Gastrocnemius medialis (tissue), 4 donors: ENCODE results near the gene OR4D1. TPM values are rescaled to one million over a fixed set of nuclear protein-coding genes. Genes with fewer than 3 reads are reported as not detected.

ENCODE experiments used
- ATAC-seq, 2 donors: fragments of 150-250 bp; one replicate each; pipeline ENCODE4 v1.9.1; 2016
- DNase-seq, 2 donors: peaks; one replicate each; pipeline ENCODE4 v3.0.0-alpha.2; 2019
- H3K27ac ChIP-seq, 4 donors: fragments of 200-600 bp; sonication (generic); 1 replicate in 1 of 4; 2 replicates in 3 of 4; pipeline ENCODE4 v1.5.1; 2016 to 2018; ENCODE audit warnings: mild to moderate bottlenecking in 2 of 4, moderate library complexity in 1 of 4
- H3K27me3 ChIP-seq, 3 donors: fragments of 200-600 bp; sonication (generic) in 2 of 3; 1 replicate in 1 of 3; 2 replicates in 2 of 3; pipeline versions ENCODE4 v1.5.1 to v1.6.0; 2016 to 2019; ENCODE audit warnings: mild to moderate bottlenecking in 1 of 3, moderate library complexity in 1 of 3
- H3K36me3 ChIP-seq, 2 donors: fragments of 200-600 bp; sonication (generic) in 1 of 2; one replicate each; pipeline ENCODE4 v1.5.1; 2017 to 2018
- H3K4me1 ChIP-seq, 2 donors: fragments of 200-600 bp; sonication (generic) in 1 of 2; one replicate each; pipeline ENCODE4 v1.5.1; 2016 to 2017; ENCODE audit warnings: mild to moderate bottlenecking in 2 of 2
- H3K4me3 ChIP-seq, 4 donors: fragments of 200-600 bp; sonication (generic) in 3 of 4; 1 replicate in 1 of 4; 2 replicates in 3 of 4; pipeline ENCODE4 v1.5.1; 2016 to 2019; ENCODE audit warnings: mild to moderate bottlenecking in 2 of 4
- H3K9me3 ChIP-seq, 3 donors: fragments of 200-600 bp; sonication (generic) in 2 of 3; 1 replicate in 1 of 3; 2 replicates in 2 of 3; pipeline ENCODE4 v1.5.1; 2016 to 2019
- CTCF ChIP-seq, 5 experiments: fragments of 450-650 bp in 3 of 5; fragments of 200-600 bp in 2 of 5; sonication (generic) in 2 of 5; IDR thresholded peaks in 4 of 5; conservative IDR thresholded peaks in 1 of 5; 1 replicate in 4 of 5; 2 replicates in 1 of 5; pipeline ENCODE4 v1.5.1; 2016 to 2019; ENCODE audit warnings: antibody characterized with exemption in 5 of 5, mild to moderate bottlenecking in 3 of 5, moderate library complexity in 3 of 5
- POLR2A ChIP-seq, 2 donors: fragments of 450-650 bp; IDR thresholded peaks; one replicate each; pipeline ENCODE4 v1.6.1; 2017; ENCODE audit warnings: antibody characterized with exemption in 2 of 2, mild to moderate bottlenecking in 2 of 2, moderate library complexity in 2 of 2
- in situ Hi-C, 4 donors: fragments of 200-750 bp; cut with MboI; loops; one replicate each; pipeline versions ENCODE4 v1.15.0 to v1.8.0; 2017; ENCODE audit warnings: low sequenced_read_pairs in 4 of 4
- intact Hi-C: fragments of 100-400 bp; cut with DNase I; formaldehyde crosslinking; loops from one replicate; pipeline ENCODE4 v1.15.1; 2023; ENCODE audit warnings: low total_unique reads
- total RNA-seq, 4 donors: library from RNA; depleted of rRNA; stranded (reverse); fragments of >200 nt; gene quantifications; one replicate each; pipeline versions ENCODE4 v1.1.0 to v1.2.3, GENCODE V29; 2016

OR4D1 gene
- total RNA-seq, 4 donors from 2014 or later, result not detected

DNA sequence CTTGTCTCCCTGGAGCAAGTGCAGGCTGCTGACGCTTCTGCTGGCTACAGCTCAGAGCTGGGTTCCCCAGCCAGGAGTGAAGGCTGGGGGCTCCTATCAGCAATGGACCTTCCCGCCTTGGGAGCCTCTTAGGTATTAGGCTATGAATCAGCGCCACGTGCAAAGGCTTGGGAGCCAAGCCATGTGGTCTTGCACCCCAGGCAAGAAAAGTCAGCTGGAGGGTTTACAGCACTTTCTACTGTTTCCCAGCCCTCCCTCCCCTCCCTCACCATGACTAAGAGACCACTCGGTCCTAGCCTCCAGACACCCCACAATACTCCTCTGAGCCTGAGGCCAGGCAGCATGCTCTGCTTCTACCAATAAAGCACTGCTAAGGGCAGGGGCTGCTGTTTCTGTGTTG lies 56.6 kb downstream of the OR4D1 start:
- ATAC-seq, result no peak
- Histone ChIP-seq H3K4me3 (no peak overlapping the region), H3K27ac (no peak overlapping the region), H3K36me3 (peaks cover 0 to 40% of the 10 kb centered on the region in 2 donors), H3K4me1 (no peaks in the 10 kb centered on the region), H3K9me3 (no peaks in the 10 kb centered on the region), H3K27me3 (no peaks in the 10 kb centered on the region)
- in situ Hi-C loops (loop anchor here in 1 of 4 donors (10.0 kb wide), 1 partner anchor 60 kb away; no protein-coding TSS in a partner anchor), intact Hi-C loops (no loop called here)
- DNase-seq, result no peak
- TF ChIP-seq POLR2A (IDR thresholded peaks at IDR 0.05) (no peak), CTCF (IDR thresholded peaks at IDR 0.05 in 4 of 5, conservative IDR thresholded peaks at IDR 0.05 in 1 of 5) (no peak)

GRCh38 chr17:58205936-58206335 lies 57.8 kb downstream of the OR4D1 start:
- H3K27me3 ChIP-seq, result no peaks in the 10 kb centered on the region
- intact Hi-C loops (no loop called here), in situ Hi-C loops (loop anchor here in 1 of 4 donors (10.0 kb wide), 1 partner anchor 59 kb away; no protein-coding TSS in a partner anchor)
- no peak for ATAC-seq
- DNase-seq, result no peak
- H3K27ac ChIP-seq, result no peak overlapping the region
- peaks cover 0 to 50% of the 10 kb centered on the region in 2 donors for H3K36me3 ChIP-seq
- TF ChIP-seq POLR2A (IDR thresholded peaks at IDR 0.05), result no peak
- TF ChIP-seq CTCF (IDR thresholded peaks at IDR 0.05 in 4 of 5, conservative IDR thresholded peaks at IDR 0.05 in 1 of 5), result no peak
- no peaks in the 10 kb centered on the region for H3K9me3 ChIP-seq
- no peaks in the 10 kb centered on the region for H3K4me1 ChIP-seq
- H3K4me3 ChIP-seq, result no peak overlapping the region

DNA sequence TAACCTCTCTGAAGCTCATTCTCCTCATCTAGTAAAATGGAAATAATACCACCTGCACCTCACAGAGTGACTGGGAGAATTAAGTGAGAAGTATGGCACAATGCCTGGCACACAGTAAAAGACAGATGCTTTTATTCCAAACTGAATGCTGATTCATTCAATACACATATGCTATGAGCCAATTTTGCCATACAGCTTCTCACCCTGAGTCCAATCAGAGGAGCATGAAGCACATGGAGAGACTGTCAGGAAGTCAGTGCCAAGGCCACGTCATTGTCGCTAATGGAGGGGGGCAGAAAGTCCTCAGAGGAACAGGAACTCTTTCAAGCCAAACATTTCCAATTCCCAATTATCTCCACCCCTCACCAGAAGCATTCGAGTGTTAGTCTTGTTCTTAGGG lies 59.3 kb downstream of the OR4D1 start:
- Histone ChIP-seq H3K36me3 (peaks cover 0 to 65% of the 10 kb centered on the region in 2 donors), H3K27ac (no peak overlapping the region), H3K9me3 (no peaks in the 10 kb centered on the region), H3K4me1 (no peaks in the 10 kb centered on the region), H3K27me3 (no peaks in the 10 kb centered on the region), H3K4me3 (no peak overlapping the region)
- in situ Hi-C loops, result loop anchor here in 1 of 4 donors (10.0 kb wide), 1 partner anchor 57 kb away; no protein-coding TSS in a partner anchor
- ATAC-seq, result no peak
- DNase-seq, result no peak
- intact Hi-C loops, result no loop called here
- TF ChIP-seq CTCF (IDR thresholded peaks at IDR 0.05 in 4 of 5, conservative IDR thresholded peaks at IDR 0.05 in 1 of 5) (no peak), POLR2A (IDR thresholded peaks at IDR 0.05) (no peak)

GRCh38 chr17:58208344-58208743 lies 60.2 kb downstream of the OR4D1 start:
- in situ Hi-C loops, result loop anchor here in 1 of 4 donors (10.0 kb wide), 1 partner anchor 56 kb away; no protein-coding TSS in a partner anchor
- Histone ChIP-seq H3K9me3 (no peaks in the 10 kb centered on the region), H3K4me3 (no peak overlapping the region), H3K27ac (no peak overlapping the region), H3K36me3 (peaks cover 0 to 74% of the 10 kb centered on the region in 2 donors), H3K27me3 (no peaks in the 10 kb centered on the region), H3K4me1 (no peaks in the 10 kb centered on the region)
- TF ChIP-seq CTCF (IDR thresholded peaks at IDR 0.05 in 4 of 5, conservative IDR thresholded peaks at IDR 0.05 in 1 of 5) (no peak), POLR2A (IDR thresholded peaks at IDR 0.05) (no peak)
- intact Hi-C loops, result no loop called here
- no peak for ATAC-seq
- no peak for DNase-seq

Other genes starting within 250 kb of the OR4D1 start
- 10 to 100 TPM; 31.2 to 43.9 (median 34.3) TPM for gene CUEDC1, start 193.0 kb upstream of the OR4D1 start, total RNA-seq
- gene VEZF1, start 160.1 kb upstream of the OR4D1 start, total RNA-seq, result 100 to 1,000 TPM in 3 of 4 donors, 10 to 100 TPM in 1; 99.9 to 137 (median 106) TPM
- 10 to 100 TPM; 69.4 to 85.4 (median 82.2) TPM for gene SRSF1, start 141.1 kb upstream of the OR4D1 start, total RNA-seq
- 10 to 100 TPM; 14.5 to 28.8 (median 20.4) TPM for gene DYNLL2, start 65.0 kb upstream of the OR4D1 start, total RNA-seq
- gene OR4D2, start 18.6 kb downstream of the OR4D1 start, total RNA-seq, result not detected
- not detected for gene EPX, start 44.3 kb downstream of the OR4D1 start, total RNA-seq
- 1 to 10 TPM; 2.2 to 6.7 (median 2.8) TPM for gene MKS1, start 70.9 kb downstream of the OR4D1 start, total RNA-seq
- not detected for gene LPO, start 90.2 kb downstream of the OR4D1 start, total RNA-seq
- gene MPO, start 132.6 kb downstream of the OR4D1 start, total RNA-seq, result under 1 TPM in 3 of 4 donors, not detected in 1; 0.18 to 0.32 (median 0.31) TPM
- gene TSPOAP1, start 180.4 kb downstream of the OR4D1 start, total RNA-seq, result 1 to 10 TPM in 2 of 4 donors, under 1 TPM in 2; 0.72 to 1.6 (median 1.0) TPM
- gene SUPT4H1, start 203.8 kb downstream of the OR4D1 start, total RNA-seq, result 10 to 100 TPM; 39.6 to 49.0 (median 41.1) TPM